HCT116 (cell line): ENCODE results near the gene CENPB. TPM values are rescaled to one million over a fixed set of nuclear protein-coding genes. Genes with fewer than 3 reads are reported as not detected.

ENCODE experiments used
- ATAC-seq: fragments of 200-7000 bp; cut with Tn5 transposase; 2 replicates; pipeline ENCODE4 v1.9.1; 2020; ENCODE audit warnings: mild to moderate bottlenecking, moderate library complexity
- BruUV-seq: library from RNA; stranded (reverse); fragments of 400-500 nt; replicated peaks from 2 replicates; lab custom pipeline; 2021; lab: Mats Ljungman, UMichigan
- CTCF ChIA-PET: fragments of 300-600 bp; sonication (Branson Sonifier 250); formaldehyde crosslinking; loops from one replicate; lab custom pipeline; 2021; ENCODE audit warnings: antibody characterized with exemption; lab: Charles Lee
- POLR2A ChIA-PET: fragments of 300-600, 350-600 bp; sonication (Branson Sonifier 250); formaldehyde crosslinking; loops from one replicate; lab custom pipeline; 2021; ENCODE audit warnings: antibody characterized with exemption; lab: Charles Lee
- RAD21 ChIA-PET, 2 experiments: fragments of 300-600 bp; sonication (Branson Sonifier 250); formaldehyde crosslinking; loops; one replicate each; lab custom pipeline; 2023; ENCODE audit warnings: low total read pairs in 2 of 2; ENCODE audit not compliant: uncharacterized antibody in 2 of 2, unreplicated experiment in 2 of 2, low non-redundant PET in 1 of 2; lab: Charles Lee
- DNase-seq: peaks from one replicate; pipeline ENCODE4 v3.0.0-alpha.2; 2010; ENCODE audit warnings: low read depth, low spot score
- H2AFZ ChIP-seq: fragments of 200-600 bp; shearing (Covaris generic), sonication (generic); 2 replicates; pipeline ENCODE4 v1.6.1; 2017; ENCODE audit warnings: low read depth, mixed run types, mixed read lengths, antibody characterized with exemption, low read length; ENCODE audit not compliant: poor library complexity, severe bottlenecking
- H3K27ac ChIP-seq: 2 replicates; pipeline ENCODE4 v1.5.1; 2012; ENCODE audit warnings: low read depth, low read length
- H3K27me3 ChIP-seq: fragments of 200-600 bp; sonication (generic); 2 replicates; pipeline ENCODE4 v1.6.1; 2016; ENCODE audit warnings: mixed run types, low read length, mixed read lengths; ENCODE audit not compliant: insufficient read depth
- H3K36me3 ChIP-seq, 2 experiments: fragments of 200-500 bp in 1 of 2; fragments of 200-600 bp in 1 of 2; sonication (Bioruptor generic) in 1 of 2; sonication (generic) in 1 of 2; 2 replicates each; pipeline versions ENCODE4 v1.5.1 to v1.6.1; 2014 to 2016; ENCODE audit warnings: low read length in 2 of 2, inconsistent platforms in 1 of 2, mixed read lengths in 1 of 2, mixed run types in 1 of 2; ENCODE audit not compliant: insufficient read depth in 2 of 2, control insufficient read depth in 1 of 2
- H3K4me1 ChIP-seq, 2 experiments: fragments of 200-600 bp in 1 of 2; sonication (generic) in 1 of 2; 2 replicates each; pipeline versions ENCODE4 v1.5.1 to v1.6.1; 2012 to 2017; ENCODE audit warnings: low read length in 2 of 2, inconsistent platforms in 1 of 2, mild to moderate bottlenecking in 1 of 2, mixed read lengths in 1 of 2, mixed run types in 1 of 2, moderate library complexity in 1 of 2; ENCODE audit not compliant: insufficient read depth in 2 of 2, control insufficient read depth in 1 of 2
- H3K4me2 ChIP-seq: fragments of 200-600 bp; sonication (generic); 2 replicates; pipeline ENCODE4 v1.6.1; 2017; ENCODE audit warnings: mixed run types, low read length, mixed read lengths
- H3K4me3 ChIP-seq, 2 experiments: fragments of 200-600 bp in 1 of 2; sonication (generic) in 1 of 2; replicated peaks in 1 of 2; 2 replicates each; pipeline ENCODE4 v1.5.1; 2011 to 2016; ENCODE audit warnings: low read length in 2 of 2, control low read depth in 1 of 2, low read depth in 1 of 2, mild to moderate bottlenecking in 1 of 2, mixed read lengths in 1 of 2, mixed run types in 1 of 2
- H3K79me2 ChIP-seq: fragments of 200-600 bp; sonication (generic); 2 replicates; pipeline ENCODE4 v1.6.1; 2017; ENCODE audit warnings: mild to moderate bottlenecking, mixed run types, low read length, moderate library complexity, mixed read lengths; ENCODE audit not compliant: insufficient read depth
- H3K9ac ChIP-seq: fragments of 200-600 bp; sonication (generic); 2 replicates; pipeline ENCODE4 v1.6.1; 2016; ENCODE audit warnings: low read length, mixed read lengths
- H3K9me2 ChIP-seq: fragments of 200-600 bp; sonication (generic), shearing (Covaris generic); 2 replicates; pipeline ENCODE4 v1.6.1; 2017; ENCODE audit warnings: mixed run types, mild to moderate bottlenecking, moderate library complexity; ENCODE audit not compliant: insufficient read depth
- H3K9me3 ChIP-seq, 2 experiments: fragments of 200-500 bp in 1 of 2; fragments of 200-600 bp in 1 of 2; sonication (Bioruptor generic) in 1 of 2; sonication (generic) in 1 of 2; 2 replicates each; pipeline ENCODE4 v1.6.1; 2014 to 2017; ENCODE audit warnings: low read length in 2 of 2, mixed read lengths in 2 of 2, inconsistent platforms in 1 of 2, low read depth in 1 of 2, mild to moderate bottlenecking in 1 of 2, mixed run types in 1 of 2, moderate library complexity in 1 of 2; ENCODE audit not compliant: control insufficient read depth in 1 of 2, insufficient read depth in 1 of 2
- H4K20me1 ChIP-seq: fragments of 200-600 bp; sonication (generic), shearing (Covaris generic); 2 replicates; pipeline ENCODE4 v1.6.1; 2017; ENCODE audit warnings: mixed run types, mild to moderate bottlenecking, moderate library complexity; ENCODE audit not compliant: insufficient read depth
- CBX3 ChIP-seq: IDR thresholded peaks from 2 replicates; pipeline ENCODE4 v1.6.1; 2012; ENCODE audit warnings: low read depth
- CEBPB ChIP-seq: IDR thresholded peaks from 2 replicates; pipeline ENCODE4 v1.6.1; 2012; ENCODE audit warnings: low read depth
- ELF1 ChIP-seq: IDR thresholded peaks from 2 replicates; pipeline ENCODE4 v1.6.1; 2012; ENCODE audit warnings: low read depth, borderline replicate concordance
- EZH2phosphoT487 ChIP-seq: fragments of 200-600 bp; IDR thresholded peaks from 2 replicates; pipeline ENCODE4 v1.6.1; 2018; ENCODE audit warnings: antibody characterized with exemption, borderline replicate concordance
- FOSL1 ChIP-seq: IDR thresholded peaks from 2 replicates; pipeline ENCODE4 v1.6.1; 2012; ENCODE audit warnings: low read depth
- JUND ChIP-seq: IDR thresholded peaks from 2 replicates; pipeline ENCODE4 v1.6.1; 2012
- POLR2AphosphoS5 ChIP-seq: IDR thresholded peaks from 2 replicates; pipeline ENCODE4 v1.6.1; 2011; ENCODE audit warnings: mild to moderate bottlenecking, low read depth, low read length, moderate library complexity
- RAD21 ChIP-seq: IDR thresholded peaks from 2 replicates; pipeline ENCODE4 v1.6.1; 2012; ENCODE audit warnings: low read depth, mild to moderate bottlenecking
- SIN3A ChIP-seq: IDR thresholded peaks from 2 replicates; pipeline ENCODE4 v1.6.1; 2012; ENCODE audit warnings: low read depth
- SP1 ChIP-seq: IDR thresholded peaks from 2 replicates; pipeline ENCODE4 v1.6.1; 2012; ENCODE audit warnings: low read depth
- ZBTB33 ChIP-seq: IDR thresholded peaks from 2 replicates; pipeline ENCODE4 v1.6.1; 2011; ENCODE audit warnings: mild to moderate bottlenecking, low read length, moderate library complexity; ENCODE audit not compliant: insufficient replicate concordance; ENCODE audit errors: extremely low read depth
- ZFX ChIP-seq: fragments of 450-650 bp; IDR thresholded peaks from 2 replicates; pipeline ENCODE4 v1.6.1; 2017
- ZNF274 ChIP-seq: fragments of 200-500 bp; sonication (Bioruptor generic); IDR thresholded peaks from 2 replicates; pipeline ENCODE4 v1.6.1; 2014; ENCODE audit warnings: mild to moderate bottlenecking, low read depth, low read length, inconsistent platforms
- intact Hi-C: fragments of 100-400 bp; cut with micrococcal nuclease; formaldehyde crosslinking; loops from 2 replicates; pipeline ENCODE4 v1.10.0; 2022
- total RNA-seq: library from RNA; stranded (reverse); gene quantifications from one replicate; pipeline ENCODE4 v1.2.1, GENCODE V29; 2021; ENCODE audit not compliant: unreplicated experiment
- TF ChIP-seq, protein P1 (sequence below), 3 experiments: fragments of 200-600 bp in 1 of 3; sonication (generic) in 1 of 3; IDR thresholded peaks in 2 of 3; conservative IDR thresholded peaks in 1 of 3; 2 replicates each; pipeline ENCODE4 v1.5.1; 2012 to 2017; ENCODE audit warnings: low read depth in 2 of 3, low read length in 2 of 3, antibody characterized with exemption in 1 of 3, borderline replicate concordance in 1 of 3, control low read depth in 1 of 3, mild to moderate bottlenecking in 1 of 3, mixed read lengths in 1 of 3, mixed run types in 1 of 3, moderate library complexity in 1 of 3; ENCODE audit not compliant: insufficient read depth in 1 of 3
- TF ChIP-seq, protein P2 (sequence below): IDR thresholded peaks from 2 replicates; pipeline ENCODE4 v1.6.1; 2012

The CENPB gene
- total RNA-seq, 1 experiment from 2014 or later = 67.2 TPM

DNA sequence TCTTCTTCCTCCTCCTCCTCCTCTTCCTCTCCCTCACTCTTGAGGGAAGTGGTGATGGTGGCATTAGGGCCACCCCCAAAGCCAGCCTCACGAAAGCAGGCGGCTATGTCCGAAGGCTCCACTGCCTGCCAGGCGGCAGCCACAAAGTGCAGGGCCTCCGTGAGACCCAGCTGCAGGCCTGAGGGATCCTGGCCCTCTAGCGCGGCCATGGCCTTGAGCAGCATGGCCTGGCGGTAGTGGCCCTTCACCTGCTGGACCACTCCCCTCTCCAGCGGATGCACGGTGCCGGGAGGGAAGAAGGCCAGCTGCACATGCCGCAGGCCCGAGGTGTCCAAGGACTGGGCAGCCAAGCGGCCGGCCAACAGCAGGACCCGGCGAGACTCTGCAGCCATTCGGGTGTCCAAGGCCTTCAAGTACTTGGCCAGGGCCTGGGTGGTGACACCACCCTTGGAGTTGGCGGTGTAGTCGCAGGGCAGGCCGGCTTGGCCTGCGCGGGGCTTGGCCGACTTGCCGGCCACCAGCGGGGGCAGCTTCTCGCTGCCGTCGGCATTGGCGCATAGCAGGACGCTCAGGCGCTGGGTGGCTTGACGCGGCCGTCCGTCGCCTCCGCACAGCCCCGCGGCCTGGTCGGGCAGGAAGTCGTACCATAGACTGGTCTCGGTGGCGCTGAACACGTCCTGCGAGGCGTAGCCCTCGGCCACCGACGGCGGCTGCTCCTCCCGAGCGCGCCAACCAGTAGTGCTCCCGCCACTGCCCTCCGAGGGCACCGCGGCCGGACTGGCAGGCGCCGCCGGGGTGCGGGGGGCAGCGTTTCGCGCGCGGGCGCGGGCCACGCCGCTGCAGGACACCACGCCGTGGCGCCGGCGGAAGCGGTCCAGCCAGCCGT lies 1.1 kb downstream of the CENPB start:
- Histone ChIP-seq H2AFZ (no peak overlapping the region), H3K27me3 (no peaks in the 10 kb centered on the region), H3K27ac (peak overlapping the region; percentile 81), H3K9ac (peak overlapping the region; percentile 72), H3K4me2 (peak overlapping the region; percentile 88), H3K36me3 (peaks cover 0 to 8% of the 10 kb centered on the region in 2 experiments; a peak in 1 of 4 replicates), H3K9me3 (no peaks in the 10 kb centered on the region), H3K4me3 (peak overlapping the region; percentile 68 to 70), H4K20me1 (no peaks in the 10 kb centered on the region)
- CTCF ChIA-PET = interaction anchor here (1.1 to 2.5 kb wide), 5 partner anchors 32 to 70 kb away, joined by 3 to 19 read pairs (median 12); partner anchors contain the start of gene AP5S1
- no TSS peak for BruUV-seq
- RAD21 ChIA-PET = interaction anchor here (0.8 to 1.1 kb wide), 2 partner anchors 35 to 70 kb away, joined by 4 to 6 read pairs; partner anchors contain the start of gene AP5S1 (in 1 of the 2)
- POLR2A ChIA-PET = interaction anchor here (2.9 kb wide), 1 partner anchor 34 kb away, joined by 16 read pairs; the partner anchor contains the start of gene AP5S1
- no peak for DNase-seq
- ATAC-seq = no peak
- intact Hi-C loops = loop anchor here (5.0 kb wide), 1 partner anchor 302 kb away; no protein-coding TSS in a partner anchor
- TF ChIP-seq, protein P1, sequence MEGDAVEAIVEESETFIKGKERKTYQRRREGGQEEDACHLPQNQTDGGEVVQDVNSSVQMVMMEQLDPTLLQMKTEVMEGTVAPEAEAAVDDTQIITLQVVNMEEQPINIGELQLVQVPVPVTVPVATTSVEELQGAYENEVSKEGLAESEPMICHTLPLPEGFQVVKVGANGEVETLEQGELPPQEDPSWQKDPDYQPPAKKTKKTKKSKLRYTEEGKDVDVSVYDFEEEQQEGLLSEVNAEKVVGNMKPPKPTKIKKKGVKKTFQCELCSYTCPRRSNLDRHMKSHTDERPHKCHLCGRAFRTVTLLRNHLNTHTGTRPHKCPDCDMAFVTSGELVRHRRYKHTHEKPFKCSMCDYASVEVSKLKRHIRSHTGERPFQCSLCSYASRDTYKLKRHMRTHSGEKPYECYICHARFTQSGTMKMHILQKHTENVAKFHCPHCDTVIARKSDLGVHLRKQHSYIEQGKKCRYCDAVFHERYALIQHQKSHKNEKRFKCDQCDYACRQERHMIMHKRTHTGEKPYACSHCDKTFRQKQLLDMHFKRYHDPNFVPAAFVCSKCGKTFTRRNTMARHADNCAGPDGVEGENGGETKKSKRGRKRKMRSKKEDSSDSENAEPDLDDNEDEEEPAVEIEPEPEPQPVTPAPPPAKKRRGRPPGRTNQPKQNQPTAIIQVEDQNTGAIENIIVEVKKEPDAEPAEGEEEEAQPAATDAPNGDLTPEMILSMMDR (IDR thresholded peaks at IDR 0.05 in 2 of 3, conservative IDR thresholded peaks at IDR 0.05 in 1 of 3; ENCODE audit: borderline replicate concordance in 1 of 3, insufficient read depth in 1 of 3, low read depth in 2 of 3, low read length in 2 of 3) = no peak
- TF ChIP-seq RAD21 = no peak
- no peak for TF ChIP-seq SP1
- TF ChIP-seq SIN3A = no peak
- no peak for TF ChIP-seq CEBPB
- TF ChIP-seq ZBTB33 = no peak
- TF ChIP-seq ZFX = no peak
- no peak for TF ChIP-seq JUND
- no peak for TF ChIP-seq POLR2AphosphoS5
- TF ChIP-seq CBX3 = no peak
- no peak for TF ChIP-seq FOSL1
- no peak for TF ChIP-seq ZNF274
- no peak for TF ChIP-seq ELF1
- no peak for TF ChIP-seq EZH2phosphoT487
- TF ChIP-seq, protein P2, sequence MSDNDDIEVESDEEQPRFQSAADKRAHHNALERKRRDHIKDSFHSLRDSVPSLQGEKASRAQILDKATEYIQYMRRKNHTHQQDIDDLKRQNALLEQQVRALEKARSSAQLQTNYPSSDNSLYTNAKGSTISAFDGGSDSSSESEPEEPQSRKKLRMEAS = no peak
- TF ChIP-seq, all 23 proteins: peak for 0
- H3K4me1 ChIP-seq = peaks cover 25 to 47% of the 10 kb centered on the region in 2 experiments
- peaks cover 27% of the 10 kb centered on the region for H3K79me2 ChIP-seq
- no peaks in the 10 kb centered on the region for H3K9me2 ChIP-seq
